Pancreas (tissue), 10 donors: Measurements from ENCODE around the gene FNDC3B. TPM values are rescaled to one million over a fixed set of nuclear protein-coding genes. Genes with fewer than 3 reads are reported as not detected.
A peak's percentile ranks its signal among the peaks of the same experiment; 100 is the strongest.
"Not testable (repeated sequence)": the region's sequence is repeated elsewhere in the genome, so short reads cannot be mapped to it uniquely, and the experiment has no call there.

ENCODE experiments used
- ATAC-seq, 4 donors: fragments of 200-7000 bp; cut with Tn5 transposase; one replicate each; pipeline versions ENCODE4 v1.8.0 to v1.9.1; 2020; ENCODE audit warnings: mild to moderate bottlenecking in 4 of 4, moderate library complexity in 4 of 4
- DNase-seq, 6 donors: peaks; one replicate each; pipeline ENCODE4 v3.0.0-alpha.2; 2020
- FAIRE-seq: peaks from 2 replicates; lab custom pipeline; 2012; peaks lifted over from hg19 to GRCh38; lab: Jason Lieb, UNC
- H3K27ac ChIP-seq, 4 donors: fragments of 200-600 bp; sonication (generic); 1 replicate in 3 of 4; 2 replicates in 1 of 4; pipeline versions ENCODE4 v1.5.0 to v1.8.0; 2020
- H3K27me3 ChIP-seq, 4 donors: fragments of 200-600 bp; one replicate each; pipeline ENCODE4 v1.8.0; 2021
- H3K36me3 ChIP-seq, 3 donors: fragments of 200-600 bp; sonication (generic) in 1 of 3; one replicate each; pipeline versions ENCODE4 v1.5.0 to v1.8.0; 2020 to 2021
- H3K4me1 ChIP-seq, 3 donors: fragments of 200-600 bp; one replicate each; pipeline ENCODE4 v1.8.0; 2021
- H3K4me3 ChIP-seq, 4 donors: fragments of 200-600 bp; sonication (generic) in 2 of 4; one replicate each; pipeline versions ENCODE4 v1.5.0 to v1.8.0; 2020 to 2021
- H3K9me3 ChIP-seq, 4 donors: fragments of 200-600 bp; one replicate each; pipeline ENCODE4 v1.8.0; 2021
- CTCF ChIP-seq, 4 donors: fragments of 200-600 bp; sonication (generic) in 3 of 4; IDR thresholded peaks; one replicate each; pipeline versions ENCODE4 v1.5.0 to v1.8.0; 2021; ENCODE audit warnings: antibody characterized with exemption in 4 of 4
- WGBS, 2 donors: extraction: QIAGEN DNeasy Blood & Tissue Kit; methylation state at CpG; one replicate each; pipeline ENCODE4 v1.1.7; 2013; 5-methylcytosine and 5-hydroxymethylcytosine counted together
- intact Hi-C, 3 donors: fragments of 100-400 bp; cut with DNase I; formaldehyde crosslinking; loops; one replicate each; pipeline versions ENCODE4 v1.11.1 to v1.14.2; 2022
- polyA plus RNA-seq, 2 donors: library from polyadenylated mRNA; stranded (reverse); fragments of 200-250 nt; gene quantifications; one replicate each; pipeline ENCODE4 v1.2.3, GENCODE V29; 2013
- total RNA-seq, 6 donors: library from RNA; stranded (reverse); fragmentation: NEBNext Ultra II Directional in 4 of 6; extraction: Animal tissue kit (Norgen Biotek cat#: 25700) in 4 of 6; gene quantifications; one replicate each; pipeline versions ENCODE4 v1.2.1 to v1.2.4, GENCODE V29; 2021 to 2023
- donor health status: healthy with polysubstance abuse.
- donor health status: DM: no; HTN: no; CAD: no; lungs with moderate emphysema.
- donor health status: DM: no; HTN: no; CAD: no.
- donor health status: control.
- donor health status: control.
- donor health status: Bipolar disorder and iron deficiency.
- donor health status: DM: yes; HTN: yes; CAD: no.
- donor health status: DM: no; HTN: no; CAD: no.
- donor health status: DM: no; HTN: no; CAD: no.
- donor health status: DM: yes; HTN: yes; CAD: no.

FNDC3B gene
- total and polyA plus RNA-seq, 8 donors = 9.3 to 126 (median 73.2) TPM

- Histone ChIP-seq H3K4me1 (peaks cover 2 to 46% (median 22%) of the 10 kb centered on the region in 3 donors), H3K9me3 (no peaks in the 10 kb centered on the region), H3K27ac (peak overlapping the region in 2 of 4 donors; percentile 56 to 79), H3K36me3 (no peaks in the 10 kb centered on the region), H3K27me3 (no peaks in the 10 kb centered on the region), H3K4me3 (no peak overlapping the region)
- intact Hi-C loops = no loop called here
- WGBS, 2 donors = 55% methylated on average over 7 of the region's 7 CpGs
- ATAC-seq = peak; percentile 70 to 88 (median 78)
- FAIRE-seq = peak; percentile 69
- no peak for TF ChIP-seq CTCF (IDR thresholded peaks at IDR 0.05)
- peak in 1 of 6 donors; percentile 26 for DNase-seq
Observed at GRCh38 chr3:172087602-172088580, 48.5 kb downstream of the FNDC3B start.

- 70 to 80% methylated on average over 4 of the region's 4 CpGs for WGBS, 2 donors
- peak overlapping the region in 1 of 4 donors; percentile 79 for H3K27ac ChIP-seq
- ATAC-seq (no peak), FAIRE-seq (no peak), DNase-seq (no peak)
- no peaks in the 10 kb centered on the region for H3K27me3 ChIP-seq
- no peak overlapping the region for H3K4me3 ChIP-seq
- intact Hi-C loops = no loop called here
- H3K36me3 ChIP-seq = no peaks in the 10 kb centered on the region
- TF ChIP-seq CTCF (IDR thresholded peaks at IDR 0.05) = no peak
- H3K4me1 ChIP-seq = peaks cover 0 to 41% (median 19%) of the 10 kb centered on the region in 3 donors
- no peaks in the 10 kb centered on the region for H3K9me3 ChIP-seq
Observed at GRCh38 chr3:172089250-172089649, 49.9 kb downstream of the FNDC3B start.

- Histone ChIP-seq H3K4me3 (no peak overlapping the region), H3K9me3 (no peaks in the 10 kb centered on the region), H3K36me3 (no peaks in the 10 kb centered on the region), H3K4me1 (peaks cover 0 to 41% (median 19%) of the 10 kb centered on the region in 3 donors), H3K27ac (peak overlapping the region in 1 of 4 donors; percentile 35), H3K27me3 (no peaks in the 10 kb centered on the region)
- ATAC-seq (no peak), FAIRE-seq (no peak), DNase-seq (no peak)
- 55 to 63% methylated on average over 4 of the region's 4 CpGs for WGBS, 2 donors
- intact Hi-C loops = loop anchor here in 1 of 3 donors (10.0 kb wide), 1 partner anchor 45 kb away; no protein-coding TSS in a partner anchor
- TF ChIP-seq CTCF (IDR thresholded peaks at IDR 0.05) = no peak
Observed at GRCh38 chr3:172090035-172090434, 50.7 kb downstream of the FNDC3B start.

- H3K27me3 ChIP-seq = no peaks in the 10 kb centered on the region
- H3K9me3 ChIP-seq = no peaks in the 10 kb centered on the region
- no peak overlapping the region for H3K4me3 ChIP-seq
- no peak for FAIRE-seq
- peak overlapping the region in 1 of 4 donors; percentile 8 for H3K27ac ChIP-seq
- no peaks in the 10 kb centered on the region for H3K36me3 ChIP-seq
- no peak for DNase-seq
- WGBS, 2 donors = 90 to 94% methylated on average over 5 of the region's 5 CpGs
- intact Hi-C loops = loop anchor here in 1 of 3 donors (10.0 kb wide), 1 partner anchor 48 kb away; no protein-coding TSS in a partner anchor
- no peak for ATAC-seq
- TF ChIP-seq CTCF (IDR thresholded peaks at IDR 0.05) = no peak
- peaks cover 4 to 49% (median 27%) of the 10 kb centered on the region in 3 donors for H3K4me1 ChIP-seq
Observed at GRCh38 chr3:172092658-172093057, 53.3 kb downstream of the FNDC3B start.

- H3K9me3 ChIP-seq, FAIRE-seq, H3K36me3 ChIP-seq, H3K27me3 ChIP-seq, DNase-seq, ATAC-seq, H3K4me3 ChIP-seq: not testable (repeated sequence)
- Histone ChIP-seq H3K4me1 (peaks cover 16 to 49% (median 30%) of the 10 kb centered on the region in 3 donors), H3K27ac (peak overlapping the region in 2 of 4 donors; percentile 7 to 74)
- WGBS, 2 donors = 85 to 96% methylated on average over 10 to 11 of the region's 13 CpGs
- intact Hi-C loops = loop anchor here in 1 of 3 donors (10.0 kb wide), 1 partner anchor 49 kb away; no protein-coding TSS in a partner anchor
Observed at GRCh38 chr3:172093581-172094443, 54.4 kb downstream of the FNDC3B start.
